ENCODE measurements around the gene SNPH. TPM values are rescaled to one million over a fixed set of nuclear protein-coding genes. Genes with fewer than 3 reads are reported as not detected.

SNPH gene
- total and polyA plus RNA-seq, 2 of the 8 experiments (the other 6 are each of a cell fraction or from before 2014, with no cell fraction given), result 0.98 to 4.9 TPM

DNA sequence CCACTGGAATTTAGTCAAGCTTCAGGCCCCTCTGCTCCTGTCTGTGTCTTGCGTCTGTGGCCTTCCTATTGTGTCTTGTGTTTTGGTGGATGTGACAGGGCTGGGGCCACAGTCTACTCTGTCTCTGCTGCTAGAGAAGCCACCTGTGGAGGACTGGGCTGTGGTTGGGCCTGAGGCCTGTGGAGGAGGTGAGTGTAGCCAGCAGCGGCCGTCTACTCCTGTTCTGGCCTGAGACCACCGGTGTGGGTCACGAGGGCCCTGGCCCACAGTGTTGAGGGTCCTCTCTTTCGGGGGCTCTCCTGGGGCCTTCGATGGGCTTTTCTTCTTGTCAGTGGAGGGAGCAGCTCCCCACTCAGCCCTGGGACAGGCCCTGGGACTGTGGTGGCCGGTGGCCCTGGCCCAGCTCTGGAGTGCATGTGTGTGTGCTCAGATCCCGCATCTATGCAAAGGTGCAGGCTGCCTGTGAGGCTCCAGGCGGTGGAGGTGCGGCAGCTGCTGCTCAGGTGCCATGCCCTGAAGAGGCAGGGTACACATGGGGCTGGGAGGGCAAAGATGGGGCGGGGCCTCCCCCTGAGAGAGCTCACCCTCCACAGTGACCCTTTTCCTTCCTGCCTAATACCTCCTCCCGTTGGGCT is 42.1 kb downstream of the SNPH start (continued):
- TF ChIP-seq BCL11A (IDR thresholded peaks at IDR 0.05; ENCODE audit: low read depth in 2 of 2, low read length in 2 of 2), result no peak
- TF ChIP-seq TBP (IDR thresholded peaks at IDR 0.05; ENCODE audit: low read depth, low read length), result no peak
- TF ChIP-seq MAFK (IDR thresholded peaks at IDR 0.05; ENCODE audit: low read depth, low read length), result no peak
- TF ChIP-seq EGR1 (IDR thresholded peaks at IDR 0.05; ENCODE audit: borderline replicate concordance, low read depth, low read length), result no peak
- TF ChIP-seq ASH2L (IDR thresholded peaks at IDR 0.05; ENCODE audit: low read length), result no peak
- no peak for TF ChIP-seq TAF1 (IDR thresholded peaks at IDR 0.05; ENCODE audit: low read depth, low read length)
- no peak for TF ChIP-seq CEBPB (IDR thresholded peaks at IDR 0.05; ENCODE audit: low read depth, low read length)
- no peak for TF ChIP-seq SUZ12 (IDR thresholded peaks at IDR 0.05; ENCODE audit: low read length)
- no peak for TF ChIP-seq POLR2AphosphoS5 (IDR thresholded peaks at IDR 0.05; ENCODE audit: low read depth, low read length)

All from H1 (cell line).